Keratinocyte (primary cell): ENCODE data around the gene PEPD. TPM values are rescaled to one million over a fixed set of nuclear protein-coding genes. Genes with fewer than 3 reads are reported as not detected.

ENCODE experiments used
- DNase-seq: peaks from one replicate; pipeline ENCODE4 v3.0.0-alpha.2; 2011; ENCODE audit warnings: low read depth, missing footprints, low spot score
- FAIRE-seq: peaks from 2 replicates; lab custom pipeline; 2011; peaks lifted over from hg19 to GRCh38; lab: Jason Lieb, UNC
- H2AFZ ChIP-seq: 2 replicates; pipeline ENCODE4 v1.6.0; 2012; ENCODE audit warnings: low read length, control low read depth, inconsistent platforms; ENCODE audit not compliant: control insufficient read depth
- H3K27ac ChIP-seq: 2 replicates; pipeline ENCODE4 v1.5.1; 2011; ENCODE audit warnings: low read length; ENCODE audit not compliant: control insufficient read depth, insufficient read depth
- H3K27me3 ChIP-seq: 3 replicates; pipeline ENCODE4 v1.6.0; 2011; ENCODE audit warnings: low read length; ENCODE audit not compliant: control insufficient read depth, insufficient read depth; ENCODE audit errors: extremely low read depth
- H3K36me3 ChIP-seq, 2 experiments: 2 replicates in 1 of 2; 3 replicates in 1 of 2; pipeline ENCODE4 v1.5.1; 2011; ENCODE audit warnings: low read length in 2 of 2, mild to moderate bottlenecking in 1 of 2; ENCODE audit not compliant: control insufficient read depth in 2 of 2, insufficient read depth in 2 of 2; ENCODE audit errors: extremely low read depth in 1 of 2
- H3K4me1 ChIP-seq: 3 replicates; pipeline ENCODE4 v1.5.1; 2011; ENCODE audit warnings: low read length; ENCODE audit not compliant: control insufficient read depth, insufficient read depth; ENCODE audit errors: extremely low read depth
- H3K4me2 ChIP-seq: 3 replicates; pipeline ENCODE4 v1.6.0; 2011; ENCODE audit warnings: low read depth, low read length; ENCODE audit not compliant: control insufficient read depth, insufficient read depth; ENCODE audit errors: extremely low read depth
- H3K4me3 ChIP-seq, 3 experiments: fragments of 200-600 bp in 1 of 3; sonication (generic) in 1 of 3; 2 replicates in 2 of 3; 3 replicates in 1 of 3; pipeline ENCODE4 v1.5.1; 2011 to 2016; ENCODE audit warnings: low read length in 3 of 3, mild to moderate bottlenecking in 3 of 3, control low read depth in 2 of 3, inconsistent platforms in 1 of 3, low read depth in 1 of 3, mixed read lengths in 1 of 3, mixed run types in 1 of 3, moderate library complexity in 1 of 3; ENCODE audit not compliant: control insufficient read depth in 2 of 3, insufficient read depth in 2 of 3; ENCODE audit errors: extremely low read depth in 1 of 3
- H3K79me2 ChIP-seq: 2 replicates; pipeline ENCODE4 v1.6.0; 2012; ENCODE audit warnings: low read length; ENCODE audit not compliant: control insufficient read depth, insufficient read depth
- H3K9ac ChIP-seq: 3 replicates; pipeline ENCODE4 v1.6.0; 2011; ENCODE audit warnings: low read length; ENCODE audit not compliant: control insufficient read depth, insufficient read depth; ENCODE audit errors: extremely low read depth
- H3K9me1 ChIP-seq: 3 replicates; pipeline ENCODE4 v1.6.0; 2011; ENCODE audit warnings: low read length; ENCODE audit not compliant: control insufficient read depth, insufficient read depth; ENCODE audit errors: extremely low read depth
- H3K9me3 ChIP-seq: 2 replicates; pipeline ENCODE4 v1.5.1; 2012; ENCODE audit warnings: low read depth, low read length; ENCODE audit not compliant: control insufficient read depth
- H4K20me1 ChIP-seq: 3 replicates; pipeline ENCODE4 v1.6.0; 2011; ENCODE audit warnings: low read length; ENCODE audit not compliant: control insufficient read depth, insufficient read depth; ENCODE audit errors: extremely low read depth
- EZH2 ChIP-seq: IDR thresholded peaks from one replicate; pipeline ENCODE4 v1.6.1; 2012; ENCODE audit warnings: inconsistent platforms, mild to moderate bottlenecking, low read length, moderate library complexity
- dilution Hi-C: fragments of 300-500 bp; cut with MboI; formaldehyde crosslinking; loops from one replicate; pipeline ENCODE4 v1.7.0; 2020; ENCODE audit warnings: low sequenced_read_pairs; ENCODE audit not compliant: extremely low pct_ligation_motif_present
- polyA plus RNA-seq, 5 experiments: library from polyadenylated mRNA; depleted of rRNA in 3 of 5; stranded (reverse) in 3 of 5; stranded (forward) in 1 of 5; unstranded in 1 of 5; fragments of >200 nt; gene quantifications; 1 replicate in 1 of 5; 2 replicates in 3 of 5; 3 replicates in 1 of 5; pipeline versions ENCODE4 v1.2.1 to v1.2.3, GENCODE V29; 2011 to 2012; ENCODE audit warnings: missing spikeins in 2 of 5, low read depth in 1 of 5, low replicate concordance in 1 of 5
- TF ChIP-seq, protein P1 (sequence below), 3 experiments: IDR thresholded peaks in 1 of 3; conservative IDR thresholded peaks in 1 of 3; optimal IDR thresholded peaks in 1 of 3; 2 replicates in 2 of 3; 3 replicates in 1 of 3; pipeline versions ENCODE3 to v1.5.1; 2011; ENCODE audit warnings: low read length in 3 of 3, mild to moderate bottlenecking in 3 of 3, moderate library complexity in 2 of 3, control low read depth in 1 of 3, inconsistent platforms in 1 of 3; ENCODE audit not compliant: insufficient read depth in 2 of 3; ENCODE audit errors: extremely low read depth in 1 of 3

PEPD gene
- polyA plus RNA-seq, 1 donor (not counting 4 experiments of a cell fraction or from before 2014, with no cell fraction given) = 36.9 TPM

DNA sequence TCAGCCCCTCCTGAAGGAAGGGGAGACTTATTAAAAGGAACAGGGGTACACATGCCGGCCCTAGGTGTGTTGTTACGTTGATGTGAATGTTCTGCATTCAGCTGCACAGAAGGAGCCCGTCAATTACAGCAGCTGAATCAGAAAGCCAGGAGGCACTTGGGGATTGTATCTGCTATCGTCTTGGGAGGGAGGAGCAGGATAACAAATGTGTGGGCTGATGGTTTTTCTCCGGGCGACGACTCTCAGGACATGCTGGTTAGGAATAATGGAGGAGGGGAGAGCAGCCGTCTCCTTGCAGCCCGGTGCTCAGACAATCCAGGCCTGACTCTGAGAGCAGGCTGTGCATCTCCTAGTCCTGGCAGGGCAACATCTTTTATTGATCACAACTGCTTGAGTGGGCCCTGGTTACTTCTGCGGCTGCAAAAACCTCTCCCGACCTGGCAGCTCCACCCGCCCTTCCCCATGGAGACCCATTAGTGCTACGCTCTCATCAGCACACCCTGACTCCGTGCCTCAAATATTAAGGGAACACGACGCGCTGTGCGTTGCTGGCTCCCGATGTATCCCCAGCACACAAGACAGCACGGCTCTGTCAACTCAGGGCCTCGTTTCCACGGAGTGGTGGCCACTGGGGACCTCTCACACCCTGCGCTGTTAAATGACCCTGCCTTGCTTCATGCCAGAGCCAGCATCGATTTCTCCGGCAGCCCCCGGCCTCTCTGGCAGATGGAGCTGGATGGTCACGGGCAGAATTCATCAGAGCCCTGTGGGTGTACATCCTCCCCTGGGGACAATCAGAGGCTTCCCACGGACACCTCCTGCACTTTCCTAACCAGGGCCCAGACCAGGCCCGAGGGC, 25.3 kb downstream of the PEPD start:
- no peaks in the 10 kb centered on the region for H3K27me3 ChIP-seq
- dilution Hi-C loops = no loop called here
- no peak for FAIRE-seq
- H3K27ac ChIP-seq = no peak overlapping the region
- no peaks in the 10 kb centered on the region for H3K4me1 ChIP-seq
- no peak for DNase-seq
- H2AFZ ChIP-seq = no peak overlapping the region
- H4K20me1 ChIP-seq = no peaks in the 10 kb centered on the region
- H3K79me2 ChIP-seq = no peaks in the 10 kb centered on the region
- H3K36me3 ChIP-seq = peaks cover 0 to 9% of the 10 kb centered on the region in 2 experiments
- H3K4me3 ChIP-seq = no peak overlapping the region
- H3K9me1 ChIP-seq = no peaks in the 10 kb centered on the region
- TF ChIP-seq EZH2 = no peak
- TF ChIP-seq, protein P1, sequence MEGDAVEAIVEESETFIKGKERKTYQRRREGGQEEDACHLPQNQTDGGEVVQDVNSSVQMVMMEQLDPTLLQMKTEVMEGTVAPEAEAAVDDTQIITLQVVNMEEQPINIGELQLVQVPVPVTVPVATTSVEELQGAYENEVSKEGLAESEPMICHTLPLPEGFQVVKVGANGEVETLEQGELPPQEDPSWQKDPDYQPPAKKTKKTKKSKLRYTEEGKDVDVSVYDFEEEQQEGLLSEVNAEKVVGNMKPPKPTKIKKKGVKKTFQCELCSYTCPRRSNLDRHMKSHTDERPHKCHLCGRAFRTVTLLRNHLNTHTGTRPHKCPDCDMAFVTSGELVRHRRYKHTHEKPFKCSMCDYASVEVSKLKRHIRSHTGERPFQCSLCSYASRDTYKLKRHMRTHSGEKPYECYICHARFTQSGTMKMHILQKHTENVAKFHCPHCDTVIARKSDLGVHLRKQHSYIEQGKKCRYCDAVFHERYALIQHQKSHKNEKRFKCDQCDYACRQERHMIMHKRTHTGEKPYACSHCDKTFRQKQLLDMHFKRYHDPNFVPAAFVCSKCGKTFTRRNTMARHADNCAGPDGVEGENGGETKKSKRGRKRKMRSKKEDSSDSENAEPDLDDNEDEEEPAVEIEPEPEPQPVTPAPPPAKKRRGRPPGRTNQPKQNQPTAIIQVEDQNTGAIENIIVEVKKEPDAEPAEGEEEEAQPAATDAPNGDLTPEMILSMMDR (optimal IDR thresholded peaks at IDR 0.05 in 1 of 3, IDR thresholded peaks at IDR 0.05 in 1 of 3, conservative IDR thresholded peaks at IDR 0.05 in 1 of 3; ENCODE audit: extremely low read depth in 1 of 3, insufficient read depth in 2 of 3, low read length in 3 of 3) = no peak
- H3K9me3 ChIP-seq = no peaks in the 10 kb centered on the region
- no peak overlapping the region for H3K9ac ChIP-seq
- no peak overlapping the region for H3K4me2 ChIP-seq

DNA sequence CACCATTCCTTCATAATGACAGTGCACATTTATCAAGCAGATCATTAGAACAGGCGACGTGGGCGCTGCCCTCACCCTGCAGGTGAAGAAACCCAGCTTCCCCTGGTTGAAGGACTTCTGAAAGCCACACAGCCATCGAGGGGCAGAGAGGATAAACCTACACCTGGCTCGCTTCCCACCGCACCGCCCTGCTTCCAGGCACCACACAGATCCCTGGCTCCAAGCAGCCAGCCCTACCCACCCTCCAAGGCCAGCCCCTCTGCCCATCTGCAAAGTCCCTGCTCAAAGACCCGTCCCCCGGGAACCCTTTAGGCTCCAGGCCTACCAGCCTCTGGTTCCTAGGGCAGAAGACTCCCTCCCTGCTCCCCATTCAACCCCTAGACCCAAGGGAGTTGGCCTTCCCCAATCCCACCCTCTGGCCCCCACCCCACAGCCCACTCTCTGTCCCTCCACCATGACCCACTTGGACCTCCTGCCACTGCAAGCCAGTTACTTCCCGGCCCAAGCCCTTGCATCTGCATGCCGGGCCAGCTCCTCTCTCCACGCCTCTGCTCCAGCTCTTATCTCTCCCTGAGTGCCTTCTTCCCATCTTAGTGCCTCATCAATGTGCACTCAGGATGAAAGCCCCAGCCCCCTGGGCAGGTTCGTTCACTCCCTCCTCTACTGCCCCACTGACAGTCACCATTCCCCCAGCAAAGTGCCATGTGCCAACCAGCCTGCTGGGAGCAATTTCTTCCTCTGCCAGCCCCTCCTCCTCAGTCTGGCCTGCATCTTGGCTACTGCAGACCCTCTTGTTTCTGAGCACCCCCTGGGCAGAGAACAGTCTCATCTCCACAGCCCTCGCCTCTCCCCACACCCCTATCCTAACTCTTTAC, 28.0 kb downstream of the PEPD start:
- no peaks in the 10 kb centered on the region for H3K9me1 ChIP-seq
- H3K27ac ChIP-seq = no peak overlapping the region
- DNase-seq (no peak), FAIRE-seq (no peak)
- TF ChIP-seq EZH2 = no peak
- TF ChIP-seq, protein P1 (optimal IDR thresholded peaks at IDR 0.05 in 1 of 3, IDR thresholded peaks at IDR 0.05 in 1 of 3, conservative IDR thresholded peaks at IDR 0.05 in 1 of 3; ENCODE audit: extremely low read depth in 1 of 3, insufficient read depth in 2 of 3, low read length in 3 of 3) = no peak
- peaks cover 0 to 5% of the 10 kb centered on the region in 2 experiments for H3K36me3 ChIP-seq
- no peaks in the 10 kb centered on the region for H4K20me1 ChIP-seq
- H3K27me3 ChIP-seq = no peaks in the 10 kb centered on the region
- H3K9me3 ChIP-seq = no peaks in the 10 kb centered on the region
- dilution Hi-C loops = no loop called here
- no peak overlapping the region for H3K9ac ChIP-seq
- H2AFZ ChIP-seq = no peak overlapping the region
- H3K4me1 ChIP-seq = no peaks in the 10 kb centered on the region
- no peak overlapping the region for H3K4me3 ChIP-seq
- H3K4me2 ChIP-seq = no peak overlapping the region
- no peaks in the 10 kb centered on the region for H3K79me2 ChIP-seq
